ENCODE measurements around the gene NYAP2. TPM values are rescaled to one million over a fixed set of nuclear protein-coding genes. Genes with fewer than 3 reads are reported as not detected.

Gene NYAP2
- polyA plus RNA-seq, 1 donor from 2014 or later, result not detected

DNA sequence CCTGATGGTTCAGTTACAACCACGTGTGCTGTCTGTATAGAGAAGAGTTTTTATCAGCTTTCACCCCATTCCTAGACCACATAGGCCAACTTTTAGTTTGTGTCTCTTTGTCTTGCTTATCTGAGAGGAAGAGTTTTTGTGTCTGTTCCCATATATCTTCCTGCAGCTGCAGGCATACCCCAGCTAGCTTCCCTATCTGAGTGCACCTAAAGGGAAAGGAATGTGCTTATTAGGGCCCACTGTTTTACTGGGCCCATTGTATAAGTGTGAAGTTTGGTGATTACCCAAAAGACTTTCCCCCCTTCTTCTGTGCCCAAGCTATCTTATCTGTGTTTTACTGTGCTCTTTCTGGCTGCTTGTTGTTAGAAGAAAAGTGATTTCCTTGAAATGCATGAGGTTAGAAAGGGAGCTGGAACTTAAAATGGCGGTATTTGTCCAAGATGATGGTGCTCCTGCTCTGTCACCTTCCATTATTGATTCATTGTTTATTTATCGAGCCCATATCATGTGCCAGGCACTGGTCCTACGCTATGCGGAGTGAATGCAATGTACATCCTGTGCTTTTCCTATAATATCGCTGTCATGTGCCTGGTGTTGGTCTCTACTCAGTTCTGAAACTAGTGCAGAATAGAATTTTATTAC is 57.2 kb downstream of the NYAP2 start:
- Mint-ChIP-seq H3K36me3 (no peaks in the 10 kb centered on the region), H3K27me3 (no peaks in the 10 kb centered on the region), H3K27ac (no peak overlapping the region), H3K9me3 (no peaks in the 10 kb centered on the region), H3K4me1 (no peaks in the 10 kb centered on the region), H3K4me3 (no peak overlapping the region)

DNA sequence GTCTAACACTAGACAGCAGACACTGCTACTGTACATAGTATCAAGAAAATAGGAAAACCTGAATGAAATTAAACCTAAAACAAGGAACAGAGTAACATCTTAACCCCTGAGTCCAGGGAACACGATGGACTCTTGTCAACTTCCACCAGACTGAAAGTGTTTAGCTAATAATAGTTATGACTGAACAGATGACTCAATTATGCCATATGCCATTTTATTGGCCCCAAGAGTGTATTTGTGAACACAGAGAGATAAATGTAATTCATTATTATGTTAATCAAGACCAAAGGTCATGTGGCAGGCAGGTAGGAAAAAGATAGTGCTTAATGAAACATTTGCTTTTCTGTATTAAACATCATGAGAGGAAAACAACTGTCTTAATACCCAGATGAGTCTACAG is 58.0 kb downstream of the NYAP2 start:
- H3K4me3 Mint-ChIP-seq, result no peak overlapping the region
- no peaks in the 10 kb centered on the region for H3K27me3 Mint-ChIP-seq
- H3K9me3 Mint-ChIP-seq, result no peaks in the 10 kb centered on the region

DNA sequence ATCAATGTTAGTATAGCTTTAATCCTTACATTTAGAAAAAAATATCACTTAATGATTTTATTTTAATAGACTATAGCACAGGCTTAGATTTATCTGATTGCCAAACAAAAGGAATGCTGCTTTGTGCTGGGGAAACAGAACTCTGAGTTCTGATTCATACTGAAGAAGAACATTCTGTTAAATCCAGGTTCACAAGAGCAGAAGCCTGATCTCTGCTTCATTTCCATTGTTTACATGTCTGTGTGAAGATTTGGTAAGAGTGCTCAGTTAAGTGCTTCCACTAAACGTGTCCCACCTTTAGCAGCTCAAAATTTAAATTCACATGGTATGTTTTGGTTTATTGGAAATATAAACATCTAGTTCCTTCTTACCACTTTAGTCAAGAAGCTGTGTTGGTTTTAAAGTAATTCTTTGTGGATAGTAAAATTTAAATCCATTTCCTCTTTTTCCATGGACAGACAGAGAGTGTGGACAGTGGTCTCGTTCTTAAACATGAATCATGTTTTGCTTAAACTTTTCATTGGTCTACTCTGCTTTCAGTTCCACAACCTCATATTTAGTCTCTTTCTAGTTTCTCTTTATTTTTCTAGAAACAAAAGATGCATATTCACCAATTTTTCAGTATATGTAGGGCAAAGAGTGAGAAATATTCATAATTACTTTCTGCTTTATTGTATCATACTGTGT is 59.1 kb downstream of the NYAP2 start:
- Mint-ChIP-seq H3K27ac (no peak overlapping the region), H3K27me3 (no peaks in the 10 kb centered on the region), H3K36me3 (no peaks in the 10 kb centered on the region), H3K9me3 (no peaks in the 10 kb centered on the region), H3K4me1 (no peaks in the 10 kb centered on the region), H3K4me3 (no peak overlapping the region)

More for the DNA sequence above, 58.0 kb downstream of the NYAP2 start:
- H3K36me3 Mint-ChIP-seq, result no peaks in the 10 kb centered on the region
- no peaks in the 10 kb centered on the region for H3K4me1 Mint-ChIP-seq
- no peak overlapping the region for H3K27ac Mint-ChIP-seq

DNA sequence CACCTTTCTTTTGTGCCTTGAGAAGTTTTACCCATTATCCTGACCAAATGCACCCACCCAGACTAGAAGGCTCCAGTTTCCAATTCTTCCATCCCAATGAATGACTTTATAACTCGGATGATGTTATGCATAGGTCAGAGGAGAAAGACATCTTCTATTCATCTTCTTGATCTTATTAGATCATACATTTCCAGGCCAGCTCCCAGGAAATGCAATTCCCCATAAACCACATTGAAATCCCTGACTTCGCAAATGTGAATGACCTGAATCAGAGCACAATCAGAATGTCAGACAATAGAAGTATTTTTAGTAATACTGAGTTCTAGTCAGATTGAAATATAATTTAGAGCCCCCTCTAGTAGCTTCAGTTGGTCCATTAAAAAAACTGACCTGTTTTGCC is 62.9 kb downstream of the NYAP2 start:
- H3K27ac Mint-ChIP-seq, result no peak overlapping the region
- no peak overlapping the region for H3K4me3 Mint-ChIP-seq
- no peaks in the 10 kb centered on the region for H3K9me3 Mint-ChIP-seq
- H3K4me1 Mint-ChIP-seq, result peaks cover 8 to 13% (median 12%) of the 10 kb centered on the region in 3 donors
- no peaks in the 10 kb centered on the region for H3K36me3 Mint-ChIP-seq
- no peaks in the 10 kb centered on the region for H3K27me3 Mint-ChIP-seq

DNA sequence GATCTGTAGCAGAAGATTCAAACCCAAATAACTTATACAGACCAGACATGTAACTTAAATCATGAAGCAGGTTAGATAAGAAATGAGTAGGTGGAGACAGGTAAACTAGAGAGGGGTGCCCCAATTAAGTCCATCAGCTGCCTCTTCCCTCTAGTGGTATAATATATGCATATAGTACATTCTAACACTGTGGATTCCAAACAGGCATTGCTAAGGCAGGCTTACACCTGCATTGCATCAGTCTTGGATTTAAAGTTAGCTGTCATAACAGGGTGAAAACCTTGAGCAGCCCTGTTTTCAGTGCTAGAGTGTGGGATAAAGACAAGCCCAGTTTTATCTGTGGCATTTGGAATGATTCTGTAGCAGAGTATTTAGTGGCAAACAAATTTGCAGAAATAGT is 63.4 kb downstream of the NYAP2 start:
- no peaks in the 10 kb centered on the region for H3K9me3 Mint-ChIP-seq
- H3K27me3 Mint-ChIP-seq, result no peaks in the 10 kb centered on the region
- peaks cover 8 to 13% (median 12%) of the 10 kb centered on the region in 3 donors for H3K4me1 Mint-ChIP-seq
- no peaks in the 10 kb centered on the region for H3K36me3 Mint-ChIP-seq
- no peak overlapping the region for H3K4me3 Mint-ChIP-seq
- H3K27ac Mint-ChIP-seq, result no peak overlapping the region

DNA sequence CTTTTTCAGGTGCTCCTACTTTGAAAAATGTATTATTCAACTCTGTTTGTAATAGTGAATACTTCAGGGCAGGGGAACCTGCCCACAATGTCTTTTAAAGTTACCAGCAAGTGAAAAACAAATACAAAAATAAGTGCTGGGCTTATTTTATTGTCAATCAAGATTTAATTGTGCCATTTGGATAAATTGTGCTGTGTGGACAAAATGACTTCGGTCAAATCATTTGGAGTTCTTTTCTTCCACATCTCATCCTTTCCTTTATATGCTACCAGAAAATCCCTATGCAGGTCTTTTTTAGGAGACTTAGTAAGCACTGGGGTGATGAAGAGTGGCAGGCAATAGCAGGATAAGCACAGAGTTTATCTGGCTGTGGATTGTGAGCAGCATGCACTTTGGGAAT is 63.9 kb downstream of the NYAP2 start:
- H3K4me3 Mint-ChIP-seq, result peak overlapping the region in 1 of 4 donors; percentile 6
- no peaks in the 10 kb centered on the region for H3K9me3 Mint-ChIP-seq
- no peak overlapping the region for H3K27ac Mint-ChIP-seq

DNA sequence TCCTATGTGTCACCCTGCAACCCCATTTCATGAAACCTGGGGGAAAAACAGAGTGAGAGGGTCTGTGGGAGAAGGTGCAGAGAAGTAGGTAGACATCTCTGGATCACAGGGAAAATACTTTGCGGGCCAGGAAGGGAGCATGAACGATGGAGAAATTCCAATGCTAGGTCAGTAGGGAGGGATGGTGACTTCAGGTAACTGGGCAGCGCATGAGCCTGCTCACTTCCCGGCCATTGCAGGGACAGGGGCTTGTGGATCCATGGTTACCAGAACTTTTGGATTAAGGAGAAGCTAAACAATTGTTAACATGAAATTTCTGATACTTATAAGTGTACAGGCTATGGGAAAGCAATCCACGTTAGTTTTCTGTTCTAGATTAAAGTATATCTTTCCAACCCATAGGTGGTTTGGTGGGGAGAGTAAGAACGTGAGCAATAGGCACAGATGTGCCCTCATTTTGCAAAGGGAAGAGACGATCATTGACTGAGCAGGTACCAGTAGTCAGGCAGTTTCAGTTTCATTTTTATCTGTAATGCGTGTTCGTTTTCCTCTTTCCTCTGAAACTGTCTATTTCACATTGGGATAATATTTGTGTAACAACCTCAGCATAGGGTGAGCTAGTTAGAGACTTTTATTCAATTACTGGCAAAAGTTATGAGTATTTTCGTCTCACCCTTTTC is 65.0 kb downstream of the NYAP2 start:
- no peaks in the 10 kb centered on the region for H3K27me3 Mint-ChIP-seq
- peak overlapping the region; percentile 2 to 90 (median 77) for H3K4me3 Mint-ChIP-seq
- H3K9me3 Mint-ChIP-seq, result no peaks in the 10 kb centered on the region
- H3K4me1 Mint-ChIP-seq, result peaks cover 8 to 13% (median 12%) of the 10 kb centered on the region in 3 donors
- no peak overlapping the region for H3K27ac Mint-ChIP-seq
- no peaks in the 10 kb centered on the region for H3K36me3 Mint-ChIP-seq

More for the DNA sequence above, 63.9 kb downstream of the NYAP2 start:
- Mint-ChIP-seq H3K27me3 (no peaks in the 10 kb centered on the region), H3K4me1 (peaks cover 8 to 13% (median 12%) of the 10 kb centered on the region in 3 donors), H3K36me3 (no peaks in the 10 kb centered on the region)

DNA sequence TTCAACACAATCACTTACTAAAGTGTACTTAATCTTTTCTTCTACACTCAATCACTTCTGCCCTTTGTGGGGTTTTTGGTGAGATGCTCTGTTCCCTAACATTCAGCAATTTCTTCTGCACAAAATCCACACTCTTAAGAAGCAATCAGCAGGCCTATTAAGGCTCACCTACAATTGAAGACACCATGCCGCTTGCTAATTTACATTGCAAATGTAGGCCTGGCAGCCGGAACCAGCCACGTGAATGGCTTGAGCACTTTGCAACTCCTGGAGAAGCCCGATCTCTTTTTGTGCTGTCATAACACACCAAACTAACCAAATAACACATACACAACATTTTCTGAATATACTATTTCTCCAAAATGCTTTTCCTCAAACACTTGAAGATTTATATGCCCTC is 66.3 kb downstream of the NYAP2 start:
- Mint-ChIP-seq H3K36me3 (no peaks in the 10 kb centered on the region), H3K9me3 (no peaks in the 10 kb centered on the region), H3K27ac (peak overlapping the region in 1 of 3 donors; percentile 11), H3K4me1 (peaks cover 8 to 13% (median 12%) of the 10 kb centered on the region in 3 donors), H3K4me3 (peak overlapping the region in 1 of 4 donors; percentile 53), H3K27me3 (no peaks in the 10 kb centered on the region)

DNA sequence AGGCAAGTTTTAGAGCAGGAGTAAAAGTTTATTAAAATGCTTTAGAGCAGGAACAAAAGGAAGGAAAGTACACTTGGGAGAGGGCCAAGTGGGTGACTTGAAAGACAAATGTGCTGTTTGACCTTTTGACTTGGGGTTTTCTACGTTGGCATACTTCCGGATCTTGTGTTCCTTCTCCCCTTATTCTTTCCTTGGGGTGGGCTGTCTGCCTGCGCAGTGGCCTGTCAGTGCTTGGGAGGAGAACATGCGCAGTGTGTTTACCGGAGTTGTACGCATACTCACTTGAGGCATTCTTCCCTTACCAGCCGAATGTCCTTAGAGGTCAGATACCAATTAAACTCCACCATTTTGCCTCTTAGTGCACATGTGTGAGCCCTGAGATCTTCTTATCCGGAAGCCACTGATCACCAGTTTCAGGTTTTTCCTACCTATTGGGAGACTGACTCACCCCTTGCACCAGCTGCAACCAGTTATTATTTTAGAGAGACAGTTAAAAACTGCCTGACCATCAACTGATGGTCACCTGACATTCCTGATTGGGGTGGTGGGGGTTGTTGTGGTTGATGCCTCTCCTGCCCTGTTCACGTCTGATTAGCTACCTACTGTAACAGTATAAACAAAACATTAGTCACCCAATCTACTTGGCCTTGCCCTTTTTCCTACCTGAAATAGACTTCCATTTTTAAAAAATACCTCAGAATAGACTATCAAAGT is 67.5 kb downstream of the NYAP2 start:
- Mint-ChIP-seq H3K4me3 (no peak overlapping the region), H3K36me3 (no peaks in the 10 kb centered on the region), H3K27me3 (no peaks in the 10 kb centered on the region), H3K27ac (peak overlapping the region in 1 of 3 donors; percentile 7), H3K4me1 (peaks cover 8 to 13% (median 12%) of the 10 kb centered on the region in 3 donors), H3K9me3 (no peaks in the 10 kb centered on the region)

DNA sequence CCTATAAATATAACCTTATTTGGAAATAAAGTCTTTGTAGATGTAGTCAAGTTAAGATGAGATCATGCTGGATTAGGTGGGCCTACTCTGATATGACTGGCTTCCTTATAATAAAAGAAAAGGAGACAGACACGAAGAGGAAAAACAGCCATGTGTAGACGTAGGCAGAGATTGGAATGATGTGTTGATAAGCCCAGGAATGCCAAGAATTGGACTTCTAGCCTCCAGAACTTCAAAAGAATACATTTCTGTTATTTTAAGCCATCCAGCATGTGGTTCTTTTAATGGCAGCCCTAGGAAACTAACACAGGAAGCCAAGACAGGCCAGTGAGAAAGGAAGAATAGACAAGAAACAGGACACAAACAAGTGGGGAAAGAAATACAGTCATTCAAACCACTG is 68.6 kb downstream of the NYAP2 start:
- no peaks in the 10 kb centered on the region for H3K27me3 Mint-ChIP-seq
- H3K27ac Mint-ChIP-seq, result no peak overlapping the region
- H3K4me1 Mint-ChIP-seq, result peaks cover 8 to 13% (median 12%) of the 10 kb centered on the region in 3 donors
- no peak overlapping the region for H3K4me3 Mint-ChIP-seq
- peaks cover 0 to 2% (median 0%) of the 10 kb centered on the region in 3 donors for H3K9me3 Mint-ChIP-seq
- H3K36me3 Mint-ChIP-seq, result peaks cover 1% of the 10 kb centered on the region

DNA sequence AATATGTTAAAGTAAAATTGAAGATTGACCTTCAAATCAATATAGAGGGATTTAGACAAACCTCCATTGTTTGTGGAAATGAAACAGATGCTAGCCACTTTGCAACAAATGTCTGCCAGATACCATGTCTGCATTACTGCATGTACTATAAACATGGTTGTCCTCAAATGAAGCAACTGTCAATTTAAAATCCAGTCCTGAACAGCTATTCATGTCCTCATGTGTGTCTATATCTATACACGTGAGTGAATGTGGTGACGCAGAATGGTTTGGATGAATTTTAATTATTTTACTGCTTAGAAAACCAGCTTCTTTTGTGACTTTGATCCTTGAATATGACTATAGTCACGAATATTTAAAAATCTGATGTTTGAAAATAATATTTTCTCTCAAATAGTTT is 71.5 kb downstream of the NYAP2 start:
- H3K36me3 Mint-ChIP-seq, result peaks cover 1% of the 10 kb centered on the region
- no peak overlapping the region for H3K27ac Mint-ChIP-seq
- H3K4me1 Mint-ChIP-seq, result no peaks in the 10 kb centered on the region
- no peak overlapping the region for H3K4me3 Mint-ChIP-seq
- H3K27me3 Mint-ChIP-seq, result no peaks in the 10 kb centered on the region
- H3K9me3 Mint-ChIP-seq, result peaks cover 0 to 2% (median 0%) of the 10 kb centered on the region in 3 donors

DNA sequence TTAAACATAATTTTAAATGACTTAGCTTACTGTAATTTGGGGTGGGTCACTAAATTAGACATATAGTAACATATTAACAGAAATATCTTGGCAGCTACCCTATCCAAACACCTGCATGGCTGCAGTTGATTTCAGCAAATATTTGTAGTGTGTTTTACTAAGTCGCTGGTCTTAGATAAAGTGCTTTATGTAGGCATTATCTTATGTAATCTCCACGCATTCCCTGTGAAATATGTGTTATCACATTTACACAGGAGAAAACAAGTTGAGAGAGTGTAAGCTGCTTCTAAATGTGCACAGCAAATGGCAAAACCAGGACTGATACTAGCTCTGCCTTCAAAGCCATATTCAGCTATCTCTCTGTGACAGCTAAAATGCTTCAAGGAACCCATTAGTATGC is 72.0 kb downstream of the NYAP2 start:
- no peak overlapping the region for H3K4me3 Mint-ChIP-seq
- no peaks in the 10 kb centered on the region for H3K27me3 Mint-ChIP-seq
- peaks cover 1% of the 10 kb centered on the region for H3K36me3 Mint-ChIP-seq
- no peak overlapping the region for H3K27ac Mint-ChIP-seq
- H3K9me3 Mint-ChIP-seq, result peaks cover 0 to 2% (median 0%) of the 10 kb centered on the region in 3 donors
- no peaks in the 10 kb centered on the region for H3K4me1 Mint-ChIP-seq

DNA sequence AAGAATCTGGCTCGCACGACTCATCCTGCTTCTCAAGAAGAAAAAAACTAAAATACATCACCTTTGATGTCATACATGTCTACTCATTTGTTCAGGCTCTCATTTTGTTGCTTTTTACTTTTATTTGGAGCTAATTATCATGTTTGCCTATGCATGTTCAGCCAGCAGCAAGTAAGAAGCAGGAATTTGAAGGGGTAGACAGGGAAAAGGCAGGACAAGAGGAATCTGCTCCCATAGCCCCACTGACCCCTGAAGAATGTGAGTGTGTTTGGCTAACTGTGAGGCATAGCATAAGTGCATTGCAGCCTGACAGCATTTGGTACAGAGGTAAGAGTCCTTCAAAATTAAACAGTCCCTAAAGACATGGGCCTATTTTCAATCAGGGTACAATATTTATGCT is 72.7 kb downstream of the NYAP2 start:
- Mint-ChIP-seq H3K36me3 (peaks cover 1% of the 10 kb centered on the region), H3K27ac (no peak overlapping the region), H3K4me1 (no peaks in the 10 kb centered on the region), H3K9me3 (peaks cover 0 to 2% (median 0%) of the 10 kb centered on the region in 3 donors), H3K27me3 (no peaks in the 10 kb centered on the region), H3K4me3 (no peak overlapping the region)

DNA sequence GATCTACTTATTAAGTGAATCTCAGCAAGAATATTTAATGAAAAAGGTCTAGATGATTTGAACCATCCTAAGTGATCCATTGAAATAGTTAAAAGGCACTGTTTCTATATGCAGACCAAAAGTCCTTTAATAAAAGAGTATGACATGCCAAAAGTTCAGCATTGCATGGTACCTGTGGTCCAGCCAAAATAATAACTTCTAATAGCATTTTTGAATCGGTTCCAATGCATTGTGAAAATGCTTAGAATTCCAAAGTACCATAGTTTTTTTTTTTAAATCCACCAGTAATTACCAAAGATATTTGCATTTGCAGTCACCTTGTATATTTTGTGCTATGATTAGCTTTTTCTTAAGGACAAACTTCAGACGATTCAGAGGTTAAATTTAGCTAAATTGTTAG is 79.9 kb downstream of the NYAP2 start:
- no peaks in the 10 kb centered on the region for H3K4me1 Mint-ChIP-seq
- no peaks in the 10 kb centered on the region for H3K9me3 Mint-ChIP-seq
- no peaks in the 10 kb centered on the region for H3K36me3 Mint-ChIP-seq

DNA sequence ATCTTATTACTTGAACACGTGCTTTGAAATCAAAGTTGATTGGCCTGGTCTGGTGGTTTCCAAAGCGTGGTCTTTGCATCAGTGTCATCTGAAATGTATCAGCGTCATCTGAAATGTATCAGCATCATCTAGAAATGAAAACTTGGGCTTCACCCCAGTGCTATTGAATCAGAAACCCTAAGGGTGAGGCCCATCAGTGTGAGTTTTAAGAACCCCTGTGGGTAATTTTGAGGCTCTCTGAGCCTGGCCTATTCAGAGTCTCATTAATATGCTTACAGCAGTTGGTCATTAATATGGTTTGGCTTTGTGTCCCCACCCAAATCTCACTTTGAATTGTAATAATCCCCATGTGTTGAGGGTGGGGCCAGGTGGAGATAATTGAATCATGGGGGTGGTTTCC is 85.2 kb downstream of the NYAP2 start:
- Mint-ChIP-seq H3K36me3 (no peaks in the 10 kb centered on the region), H3K4me3 (no peak overlapping the region), H3K27ac (no peak overlapping the region), H3K27me3 (peaks cover 5% of the 10 kb centered on the region), H3K4me1 (peaks cover 0 to 6% (median 0%) of the 10 kb centered on the region in 3 donors), H3K9me3 (peaks cover 0 to 4% (median 2%) of the 10 kb centered on the region in 3 donors)

More for the DNA sequence above, 79.9 kb downstream of the NYAP2 start:
- H3K27me3 Mint-ChIP-seq, result peaks cover 13% of the 10 kb centered on the region
- H3K27ac Mint-ChIP-seq, result no peak overlapping the region
- H3K4me3 Mint-ChIP-seq, result no peak overlapping the region

Measured in IgD-negative memory B cell (primary cell).